ENCODE results near the gene PHF20.

PHF20 gene

GRCh38 chr20:35788796-35789195, 17.0 kb downstream of the PHF20 start:
- no peaks in the 10 kb centered on the region for H3K9me2 ChIP-seq (replicated peaks; ENCODE audit: insufficient read depth, low read length)
- no peaks in the 10 kb centered on the region for H3K27me3 ChIP-seq (replicated peaks; ENCODE audit: insufficient read depth, low read length)
- no peak overlapping the region for H3K27ac ChIP-seq (ENCODE audit: low read length)
- no peak overlapping the region for H3K4me2 ChIP-seq (ENCODE audit: low read depth, low read length)
- H2AFZ ChIP-seq (ENCODE audit: low read length) = no peak overlapping the region
- no peak overlapping the region for H3K4me3 ChIP-seq (ENCODE audit: low read length)
- no peaks in the 10 kb centered on the region for H3K36me3 ChIP-seq (replicated peaks; ENCODE audit: insufficient read depth, low read length)
- TF ChIP-seq EZH2 (optimal IDR thresholded peaks at IDR 0.05; ENCODE audit: low read depth, low read length) (no peak), CTCF (IDR thresholded peaks at IDR 0.05; ENCODE audit: low read length) (no peak), EZH2phosphoT487 (IDR thresholded peaks at IDR 0.05; ENCODE audit: low read length) (no peak)
- no peaks in the 10 kb centered on the region for H3F3A ChIP-seq (ENCODE audit: insufficient read depth, low read length)
- no peak overlapping the region for H3K9ac ChIP-seq (ENCODE audit: low read length)
- H3K9me3 ChIP-seq (replicated peaks; ENCODE audit: insufficient read depth, low read length) = no peaks in the 10 kb centered on the region
- H3K79me2 ChIP-seq (ENCODE audit: low read length) = peaks cover 42% of the 10 kb centered on the region
- peak; percentile 19 for DNase-seq
- H4K20me1 ChIP-seq (ENCODE audit: insufficient read depth, low read length) = no peaks in the 10 kb centered on the region
- 0 out of 2 replicates have a peak, but pooled peaks cover 4% of the 10 kb centered on the region for H3K4me1 ChIP-seq (ENCODE audit: low read length)

GRCh38 chr20:35791097-35791496, 19.3 kb downstream of the PHF20 start:
- H3K27ac ChIP-seq (ENCODE audit: low read length) = no peak overlapping the region
- no peaks in the 10 kb centered on the region for H3K36me3 ChIP-seq (replicated peaks; ENCODE audit: insufficient read depth, low read length)
- no peak overlapping the region for H3K4me3 ChIP-seq (ENCODE audit: low read length)
- 0 out of 2 replicates have a peak, but pooled peaks cover 4% of the 10 kb centered on the region for H3K4me1 ChIP-seq (ENCODE audit: low read length)
- no peaks in the 10 kb centered on the region for H3K9me2 ChIP-seq (replicated peaks; ENCODE audit: insufficient read depth, low read length)
- H4K20me1 ChIP-seq (ENCODE audit: insufficient read depth, low read length) = no peaks in the 10 kb centered on the region
- H2AFZ ChIP-seq (ENCODE audit: low read length) = no peak overlapping the region
- no peaks in the 10 kb centered on the region for H3F3A ChIP-seq (ENCODE audit: insufficient read depth, low read length)
- no peak for DNase-seq
- no peak overlapping the region for H3K9ac ChIP-seq (ENCODE audit: low read length)
- TF ChIP-seq EZH2phosphoT487 (IDR thresholded peaks at IDR 0.05; ENCODE audit: low read length) (no peak), CTCF (IDR thresholded peaks at IDR 0.05; ENCODE audit: low read length) (no peak), EZH2 (optimal IDR thresholded peaks at IDR 0.05; ENCODE audit: low read depth, low read length) (no peak)
- no peak overlapping the region for H3K4me2 ChIP-seq (ENCODE audit: low read depth, low read length)
- H3K9me3 ChIP-seq (replicated peaks; ENCODE audit: insufficient read depth, low read length) = no peaks in the 10 kb centered on the region
- peaks cover 35% of the 10 kb centered on the region for H3K79me2 ChIP-seq (ENCODE audit: low read length)
- no peaks in the 10 kb centered on the region for H3K27me3 ChIP-seq (replicated peaks; ENCODE audit: insufficient read depth, low read length)

- H3K9me3 ChIP-seq (replicated peaks; ENCODE audit: insufficient read depth, low read length) = no peaks in the 10 kb centered on the region
- H4K20me1 ChIP-seq (ENCODE audit: insufficient read depth, low read length) = no peaks in the 10 kb centered on the region
- H3K36me3 ChIP-seq (replicated peaks; ENCODE audit: insufficient read depth, low read length) = no peaks in the 10 kb centered on the region
- no peak for DNase-seq
- no peaks in the 10 kb centered on the region for H3K9me2 ChIP-seq (replicated peaks; ENCODE audit: insufficient read depth, low read length)
- H3K79me2 ChIP-seq (ENCODE audit: low read length) = peaks cover 30% of the 10 kb centered on the region
- no peak overlapping the region for H2AFZ ChIP-seq (ENCODE audit: low read length)
- H3K4me1 ChIP-seq (ENCODE audit: low read length) = 0 out of 2 replicates have a peak, but pooled peaks cover 4% of the 10 kb centered on the region
- H3K4me3 ChIP-seq (ENCODE audit: low read length) = no peak overlapping the region
- no peak overlapping the region for H3K9ac ChIP-seq (ENCODE audit: low read length)
- no peak for TF ChIP-seq EZH2 (optimal IDR thresholded peaks at IDR 0.05; ENCODE audit: low read depth, low read length)
- no peak for TF ChIP-seq CTCF (IDR thresholded peaks at IDR 0.05; ENCODE audit: low read length)
- TF ChIP-seq EZH2phosphoT487 (IDR thresholded peaks at IDR 0.05; ENCODE audit: low read length) = no peak
- H3K4me2 ChIP-seq (ENCODE audit: low read depth, low read length) = no peak overlapping the region
- no peak overlapping the region for H3K27ac ChIP-seq (ENCODE audit: low read length)
- no peaks in the 10 kb centered on the region for H3K27me3 ChIP-seq (replicated peaks; ENCODE audit: insufficient read depth, low read length)
- no peaks in the 10 kb centered on the region for H3F3A ChIP-seq (ENCODE audit: insufficient read depth, low read length)
Measured at GRCh38 chr20:35791821-35792220, 20.0 kb downstream of the PHF20 start.
